ENCODE measurements around the gene CBX8. TPM values are rescaled to one million over a fixed set of nuclear protein-coding genes. Genes with fewer than 3 reads are reported as not detected.

CBX8 gene
- total and polyA plus RNA-seq, 2 of the 8 experiments (the other 6 are each of a cell fraction or from before 2014, with no cell fraction given), result 0.09 to 2.1 TPM

DNA sequence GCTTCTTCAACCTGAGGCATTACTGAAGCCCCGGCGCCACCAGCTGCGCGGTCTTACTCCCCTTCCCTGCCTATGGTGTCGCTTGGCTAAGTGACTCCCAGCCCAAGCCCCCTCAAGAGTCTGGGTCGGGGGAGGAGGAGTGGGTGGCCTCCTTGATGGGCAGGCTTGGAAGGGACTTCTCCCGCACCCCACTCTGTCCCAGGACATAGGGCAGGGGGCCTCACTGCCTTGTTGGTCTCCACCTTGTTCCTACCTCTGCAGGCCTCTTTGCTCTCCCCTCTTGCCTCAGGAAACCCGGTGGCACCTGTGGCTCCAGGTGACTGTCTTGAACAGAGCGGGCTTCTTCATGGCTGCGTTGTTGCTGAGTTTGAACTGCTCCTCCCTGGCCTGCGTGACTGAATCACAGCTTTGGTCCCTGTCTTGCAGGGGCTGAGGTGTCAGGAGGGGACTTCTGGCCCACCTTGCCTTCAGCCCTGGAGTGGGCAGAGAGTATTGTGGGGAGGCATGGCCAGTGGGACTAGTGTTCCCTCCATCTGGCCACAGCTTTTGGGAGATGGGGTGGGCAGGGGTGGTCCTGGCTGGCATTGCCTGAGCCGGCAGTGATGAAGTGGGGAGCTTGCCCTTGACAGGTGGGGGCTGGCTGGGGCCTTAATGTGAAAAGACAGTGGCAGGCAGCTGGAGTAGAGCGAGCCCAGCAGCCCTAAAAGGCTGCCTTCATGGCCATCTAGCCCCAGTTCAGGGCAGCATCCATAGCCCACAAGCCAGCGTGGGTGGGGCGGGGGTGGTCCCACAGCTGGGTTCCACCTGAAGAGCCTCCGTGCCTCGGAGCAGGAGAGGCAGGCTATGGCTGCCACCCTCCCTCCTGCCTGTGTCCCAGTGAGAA is 11.6 kb downstream of the CBX8 start:
- H2BK15ac ChIP-seq (ENCODE audit: low read length), result no peak overlapping the region
- POLR2A ChIA-PET (ENCODE audit: partially characterized antibody), result interaction anchor here (1.0 to 3.1 kb wide), 11 partner anchors 9 to 232 kb away, joined by 3 to 33 read pairs (median 4); partner anchors contain the start of genes CBX2 and CBX8

More for the DNA sequence above, 11.6 kb downstream of the CBX8 start:
- TF ChIP-seq GABPA (IDR thresholded peaks at IDR 0.05; ENCODE audit: borderline replicate concordance, insufficient read depth, low read length) (no peak), KDM1A (IDR thresholded peaks at IDR 0.05; ENCODE audit: borderline replicate concordance, low read length) (no peak), CREB1 (IDR thresholded peaks at IDR 0.05) (no peak), CHD1 (IDR thresholded peaks at IDR 0.05; ENCODE audit: low read depth, low read length) (no peak), SRF (IDR thresholded peaks at IDR 0.05; ENCODE audit: low read depth, low read length) (no peak), TAF7 (optimal IDR thresholded peaks at IDR 0.05; ENCODE audit: borderline replicate concordance, low read depth, low read length) (no peak)
- TF ChIP-seq, protein P1, sequence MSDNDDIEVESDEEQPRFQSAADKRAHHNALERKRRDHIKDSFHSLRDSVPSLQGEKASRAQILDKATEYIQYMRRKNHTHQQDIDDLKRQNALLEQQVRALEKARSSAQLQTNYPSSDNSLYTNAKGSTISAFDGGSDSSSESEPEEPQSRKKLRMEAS (IDR thresholded peaks at IDR 0.05), result no peak
- Histone ChIP-seq H4K5ac (ENCODE audit: insufficient read length, low read depth, low read length) (no peak overlapping the region), H3K4me1 (replicated peaks in 1 of 4; ENCODE audit: control insufficient read depth in 3 of 4, insufficient read depth in 4 of 4, low read length in 3 of 4) (peaks cover 3 to 27% (median 18%) of the 10 kb centered on the region in 4 experiments), H2BK120ac (replicated peaks; ENCODE audit: low read depth, low read length) (no peak overlapping the region), H4K8ac (ENCODE audit: extremely low read depth, insufficient read depth, low read length) (no peak overlapping the region; the same call in 1 of the 2 replicates), H3K9ac (replicated peaks in 1 of 4; ENCODE audit: extremely low read depth in 1 of 4, low read depth in 3 of 4, low read length in 3 of 4) (no peak overlapping the region), H3K9me3 (ENCODE audit: insufficient read depth in 2 of 2, low read depth in 1 of 2, low read length in 1 of 2) (no peaks in the 10 kb centered on the region), H3K23me2 (ENCODE audit: low read depth, low read length) (peaks cover 3% of the 10 kb centered on the region; the same call in 1 of the 2 replicates), H2AK5ac (ENCODE audit: low read depth, low read length) (no peak overlapping the region), H2BK20ac (ENCODE audit: low read length) (no peak overlapping the region), H3K79me1 (ENCODE audit: low read depth, low read length) (peaks cover 26% of the 10 kb centered on the region), H3K36me3 (ENCODE audit: control insufficient read depth in 2 of 4, insufficient read depth in 4 of 4, low read length in 3 of 4) (peaks cover 23 to 56% (median 41%) of the 10 kb centered on the region in 4 experiments; a peak in 7 of 8 replicates), H3K4me3 (ENCODE audit: extremely low read depth in 1 of 4, insufficient read depth in 2 of 4, low read depth in 3 of 4, low read length in 4 of 4) (no peak overlapping the region), H3K23ac (ENCODE audit: insufficient read length) (no peak overlapping the region), H2BK5ac (ENCODE audit: low read depth, low read length) (no peak overlapping the region), H4K20me1 (replicated peaks in 1 of 2; ENCODE audit: control insufficient read depth in 1 of 2, insufficient read depth in 2 of 2, low read length in 2 of 2) (peaks cover 34 to 49% of the 10 kb centered on the region in 2 experiments), H3K27me3 (replicated peaks in 1 of 4; ENCODE audit: control insufficient read depth in 3 of 4, extremely low read depth in 1 of 4, insufficient read depth in 3 of 4, low read length in 3 of 4) (peaks cover 3 to 22% (median 16%) of the 10 kb centered on the region in 4 experiments), H2BK12ac (ENCODE audit: low read depth, low read length) (no peak overlapping the region), H3K4ac (replicated peaks; ENCODE audit: insufficient read length, low read depth, low read length) (no peak overlapping the region), H3K14ac (ENCODE audit: insufficient read length) (no peak overlapping the region), H3K56ac (replicated peaks; ENCODE audit: insufficient read length, low read depth, low read length) (no peak overlapping the region), H3K27ac (ENCODE audit: low read depth, low read length) (no peak overlapping the region), H2AFZ (ENCODE audit: low read length) (no peak overlapping the region), H3K4me2 (ENCODE audit: insufficient read depth in 1 of 2, low read depth in 2 of 2, low read length in 2 of 2) (no peak overlapping the region), H4K91ac (replicated peaks; ENCODE audit: insufficient read length, low read length) (no peak overlapping the region), H3K79me2 (ENCODE audit: control insufficient read depth in 1 of 2, insufficient read depth in 2 of 2, low read length in 2 of 2) (peaks cover 0 to 14% of the 10 kb centered on the region in 2 experiments; a peak in 2 of 4 replicates), H3K18ac (ENCODE audit: extremely low read depth, low read length) (no peak overlapping the region)
- FAIRE-seq, result no peak
- WGBS, 2 experiments (ENCODE audit: extremely low coverage in 1 of 2, insufficient coverage in 1 of 2, insufficient read length in 1 of 2, insufficient replicate concordance in 2 of 2, low coverage in 1 of 2, low lambda C conversion rate in 2 of 2, missing lambda C conversion rate in 1 of 2), result 92% methylated on average over 17 of the region's 17 CpGs; no CpG with 5 or more reads in 1 of the 2 experiments
- DNase-seq (ENCODE audit: low read depth in 1 of 2, low spot score in 2 of 2), result no peak
- CTCF ChIA-PET (ENCODE audit: partially characterized antibody), result interaction anchor here (0.9 to 3.7 kb wide), 6 partner anchors 10 to 139 kb away, joined by 3 to 21 read pairs (median 6); no protein-coding TSS in a partner anchor

All from H1 (cell line).